Measurements from ENCODE around the gene UNC5C.

DNA sequence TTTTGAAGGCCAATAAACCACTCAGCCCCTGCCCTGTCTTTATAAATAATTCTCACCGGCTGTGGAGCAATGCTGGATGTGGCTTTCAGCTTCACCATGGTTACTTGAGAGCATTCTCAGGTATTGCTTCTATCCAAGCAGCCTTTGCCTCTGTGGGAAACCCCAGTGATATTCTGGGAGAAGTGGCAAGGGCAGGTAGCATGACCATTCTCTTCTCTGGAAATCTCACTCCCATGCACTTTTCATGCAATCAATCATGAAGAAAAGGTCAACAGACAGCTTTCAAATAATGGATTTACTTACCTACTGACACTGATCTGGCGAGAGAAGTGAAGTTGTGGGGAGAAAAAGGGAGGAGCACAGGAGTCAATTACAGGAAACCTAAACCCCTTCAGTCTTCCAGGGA is 49.5 kb downstream of the UNC5C start:
- TF ChIP-seq CTCF (IDR thresholded peaks at IDR 0.05 in 2 of 3, conservative IDR thresholded peaks at IDR 0.05 in 1 of 3; ENCODE audit: control insufficient read depth in 2 of 3, extremely low read depth in 1 of 3, insufficient read depth in 1 of 3, low read depth in 3 of 3, low read length in 3 of 3) (no peak), TARDBP (IDR thresholded peaks at IDR 0.05; ENCODE audit: borderline replicate concordance) (no peak), NKRF (conservative IDR thresholded peaks at IDR 0.05) (no peak), NFIC (IDR thresholded peaks at IDR 0.05; ENCODE audit: low read depth, low read length) (no peak), CHD4 (IDR thresholded peaks at IDR 0.05) (no peak), POLR2AphosphoS5 (IDR thresholded peaks at IDR 0.05; ENCODE audit: low read length) (no peak), ATF3 (IDR thresholded peaks at IDR 0.05; ENCODE audit: borderline replicate concordance, extremely low read depth, low read depth, low read length) (no peak), GATAD2B (conservative IDR thresholded peaks at IDR 0.05; ENCODE audit: low read depth) (no peak), EZH2 (IDR thresholded peaks at IDR 0.05; ENCODE audit: borderline replicate concordance, control insufficient read depth, low read depth, low read length) (no peak), TAF1 (IDR thresholded peaks at IDR 0.05; ENCODE audit: borderline replicate concordance, low read depth, low read length) (no peak), CBFB (IDR thresholded peaks at IDR 0.05; ENCODE audit: low read depth) (no peak), SIN3A (IDR thresholded peaks at IDR 0.05; ENCODE audit: low read depth, low read length) (no peak)
- TF ChIP-seq, protein P1, sequence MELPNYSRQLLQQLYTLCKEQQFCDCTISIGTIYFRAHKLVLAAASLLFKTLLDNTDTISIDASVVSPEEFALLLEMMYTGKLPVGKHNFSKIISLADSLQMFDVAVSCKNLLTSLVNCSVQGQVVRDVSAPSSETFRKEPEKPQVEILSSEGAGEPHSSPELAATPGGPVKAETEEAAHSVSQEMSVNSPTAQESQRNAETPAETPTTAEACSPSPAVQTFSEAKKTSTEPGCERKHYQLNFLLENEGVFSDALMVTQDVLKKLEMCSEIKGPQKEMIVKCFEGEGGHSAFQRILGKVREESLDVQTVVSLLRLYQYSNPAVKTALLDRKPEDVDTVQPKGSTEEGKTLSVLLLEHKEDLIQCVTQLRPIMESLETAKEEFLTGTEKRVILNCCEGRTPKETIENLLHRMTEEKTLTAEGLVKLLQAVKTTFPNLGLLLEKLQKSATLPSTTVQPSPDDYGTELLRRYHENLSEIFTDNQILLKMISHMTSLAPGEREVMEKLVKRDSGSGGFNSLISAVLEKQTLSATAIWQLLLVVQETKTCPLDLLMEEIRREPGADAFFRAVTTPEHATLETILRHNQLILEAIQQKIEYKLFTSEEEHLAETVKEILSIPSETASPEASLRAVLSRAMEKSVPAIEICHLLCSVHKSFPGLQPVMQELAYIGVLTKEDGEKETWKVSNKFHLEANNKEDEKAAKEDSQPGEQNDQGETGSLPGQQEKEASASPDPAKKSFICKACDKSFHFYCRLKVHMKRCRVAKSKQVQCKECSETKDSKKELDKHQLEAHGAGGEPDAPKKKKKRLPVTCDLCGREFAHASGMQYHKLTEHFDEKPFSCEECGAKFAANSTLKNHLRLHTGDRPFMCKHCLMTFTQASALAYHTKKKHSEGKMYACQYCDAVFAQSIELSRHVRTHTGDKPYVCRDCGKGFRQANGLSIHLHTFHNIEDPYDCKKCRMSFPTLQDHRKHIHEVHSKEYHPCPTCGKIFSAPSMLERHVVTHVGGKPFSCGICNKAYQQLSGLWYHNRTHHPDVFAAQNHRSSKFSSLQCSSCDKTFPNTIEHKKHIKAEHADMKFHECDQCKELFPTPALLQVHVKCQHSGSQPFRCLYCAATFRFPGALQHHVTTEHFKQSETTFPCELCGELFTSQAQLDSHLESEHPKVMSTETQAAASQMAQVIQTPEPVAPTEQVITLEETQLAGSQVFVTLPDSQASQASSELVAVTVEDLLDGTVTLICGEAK (IDR thresholded peaks at IDR 0.05; ENCODE audit: borderline replicate concordance): no peak

Data from GM12878 (cell line).